Type B pancreatic cell (in vitro differentiated cells): ENCODE data around the gene KCNJ4. TPM values are rescaled to one million over a fixed set of nuclear protein-coding genes. Genes with fewer than 3 reads are reported as not detected.

Experiments
- DNase-seq: peaks from one replicate; pipeline ENCODE4 v3.0.0; 2021; ENCODE audit warnings: mixed read lengths; ENCODE audit not compliant: unreplicated experiment; ENCODE audit errors: extremely low spot score
- H3K27ac Mint-ChIP-seq: 2 replicates; pipeline ENCODE4 v1.8.0; 2021; ENCODE audit warnings: mild to moderate bottlenecking, mixed read lengths
- H3K27me3 Mint-ChIP-seq: 2 replicates; pipeline ENCODE4 v1.8.0; 2021; ENCODE audit warnings: mixed read lengths
- H3K36me3 Mint-ChIP-seq: 2 replicates; pipeline ENCODE4 v1.8.0; 2021; ENCODE audit warnings: mixed read lengths
- H3K4me1 Mint-ChIP-seq: one replicate; pipeline ENCODE4 v1.8.0; 2021; ENCODE audit warnings: mixed read lengths; ENCODE audit not compliant: unreplicated experiment
- H3K4me3 Mint-ChIP-seq: 2 replicates; pipeline ENCODE4 v1.8.0; 2021; ENCODE audit warnings: mild to moderate bottlenecking, mixed read lengths
- H3K9me3 Mint-ChIP-seq: 2 replicates; pipeline ENCODE4 v1.8.0; 2021; ENCODE audit warnings: mixed read lengths
- CTCF ChIP-seq: fragments of 200-600 bp; sonication (generic); conservative IDR thresholded peaks from 2 replicates; pipeline ENCODE4 v1.5.0; 2021; ENCODE audit warnings: antibody characterized with exemption, mild to moderate bottlenecking
- total RNA-seq: library from RNA; stranded (reverse); gene quantifications from 2 replicates; pipeline ENCODE4 v1.2.1, GENCODE V29; 2021; ENCODE audit warnings: low replicate concordance

KCNJ4 gene
- total RNA-seq, 1 donor from 2014 or later, result 2.0 TPM

DNA sequence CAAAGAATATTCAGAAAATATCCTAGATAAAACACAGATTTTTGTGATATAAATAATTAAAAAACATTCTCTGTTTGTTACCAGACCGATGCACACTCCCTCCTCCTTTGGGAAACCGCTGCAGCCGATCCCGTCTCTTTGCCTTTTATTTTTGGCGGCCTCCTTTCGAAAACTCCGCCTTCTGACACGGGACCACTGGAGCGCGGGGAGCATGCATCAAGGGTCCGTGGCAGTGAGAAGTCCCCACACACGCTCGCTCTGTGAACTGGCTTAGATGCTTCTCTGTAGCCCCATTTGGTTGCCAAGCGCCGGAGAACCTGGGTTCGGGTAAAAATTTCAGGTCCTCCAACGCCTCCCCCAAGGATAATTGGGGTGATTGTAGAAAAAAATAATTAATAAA, 34.1 kb upstream of the KCNJ4 start:
- H3K9me3 Mint-ChIP-seq, result no peaks in the 10 kb centered on the region
- H3K4me3 Mint-ChIP-seq, result no peak overlapping the region
- TF ChIP-seq CTCF, result no peak
- peaks cover 58% of the 10 kb centered on the region for H3K36me3 Mint-ChIP-seq
- no peak for DNase-seq
- H3K27me3 Mint-ChIP-seq, result no peaks in the 10 kb centered on the region
- H3K4me1 Mint-ChIP-seq, result no peaks in the 10 kb centered on the region
- H3K27ac Mint-ChIP-seq, result no peak overlapping the region

- no peak overlapping the region for H3K4me3 Mint-ChIP-seq
- no peak for DNase-seq
- no peaks in the 10 kb centered on the region for H3K9me3 Mint-ChIP-seq
- peaks cover 63% of the 10 kb centered on the region for H3K36me3 Mint-ChIP-seq
- no peaks in the 10 kb centered on the region for H3K4me1 Mint-ChIP-seq
- H3K27me3 Mint-ChIP-seq, result no peaks in the 10 kb centered on the region
- no peak overlapping the region for H3K27ac Mint-ChIP-seq
- no peak for TF ChIP-seq CTCF
These were observed 32.9 kb upstream of the KCNJ4 start for GRCh38 chr22:38487946-38488345.

GRCh38 chr22:38485783-38486182, 30.8 kb upstream of the KCNJ4 start:
- Mint-ChIP-seq H3K27ac (no peak overlapping the region), H3K27me3 (no peaks in the 10 kb centered on the region), H3K9me3 (no peaks in the 10 kb centered on the region), H3K4me1 (no peaks in the 10 kb centered on the region), H3K4me3 (no peak overlapping the region), H3K36me3 (peaks cover 72% of the 10 kb centered on the region)
- TF ChIP-seq CTCF, result no peak
- DNase-seq, result no peak

DNA sequence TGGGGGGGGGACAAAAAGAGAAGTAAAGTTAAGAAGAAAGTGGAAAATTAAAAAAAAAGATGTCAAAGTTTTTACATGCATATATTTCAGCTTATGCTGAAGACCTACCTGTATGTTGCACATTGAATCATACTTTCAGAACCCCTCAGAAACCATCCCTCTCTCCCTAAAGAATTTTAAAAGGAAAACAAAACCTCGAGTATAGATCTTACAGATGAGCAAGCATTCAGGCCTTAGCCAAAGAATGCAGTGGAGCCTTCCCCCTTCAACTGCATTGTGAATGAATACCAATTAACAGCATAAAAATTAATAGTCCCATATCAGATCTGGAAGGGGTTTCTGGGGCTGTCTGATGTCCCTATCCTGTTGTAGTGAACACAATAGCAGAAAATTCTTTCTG, 29.2 kb upstream of the KCNJ4 start:
- Mint-ChIP-seq H3K4me1 (peaks cover 5% of the 10 kb centered on the region), H3K9me3 (no peaks in the 10 kb centered on the region), H3K27me3 (no peaks in the 10 kb centered on the region), H3K27ac (no peak overlapping the region), H3K36me3 (peaks cover 60% of the 10 kb centered on the region), H3K4me3 (no peak overlapping the region)
- no peak for TF ChIP-seq CTCF
- no peak for DNase-seq

DNA sequence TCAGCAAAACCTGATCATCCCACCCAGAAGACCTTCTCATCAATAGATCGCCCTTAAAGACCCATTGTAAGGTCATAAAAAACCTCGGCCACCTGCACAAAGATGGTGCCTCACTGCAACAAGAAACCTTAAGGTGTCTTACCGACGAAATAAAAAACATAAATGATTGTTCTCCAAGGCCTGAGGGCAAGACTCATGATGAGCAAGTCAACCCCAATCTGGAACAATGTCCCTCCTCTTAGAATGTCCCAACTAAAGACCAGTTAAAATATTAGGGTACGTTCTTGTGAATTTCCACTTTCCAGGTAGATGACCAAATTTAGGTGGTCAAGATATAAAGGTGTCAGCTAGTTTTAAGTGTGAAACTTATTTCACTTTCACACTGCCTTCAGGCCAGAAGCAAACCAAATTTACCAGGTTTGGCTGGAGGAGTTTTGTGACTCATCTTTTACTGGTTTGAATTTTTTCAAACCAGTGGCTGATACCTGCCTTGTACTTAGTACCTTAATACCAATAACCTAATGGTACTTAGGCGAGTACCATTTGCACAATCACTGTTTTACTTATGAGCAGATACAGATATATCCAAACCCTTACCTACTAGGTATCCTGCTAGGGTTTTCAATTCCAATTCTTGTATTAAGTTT, 27.8 kb upstream of the KCNJ4 start:
- H3K36me3 Mint-ChIP-seq, result peaks cover 52% of the 10 kb centered on the region
- DNase-seq, result no peak
- TF ChIP-seq CTCF, result no peak
- H3K4me3 Mint-ChIP-seq, result no peak overlapping the region
- peaks cover 8% of the 10 kb centered on the region for H3K4me1 Mint-ChIP-seq
- H3K27me3 Mint-ChIP-seq, result no peaks in the 10 kb centered on the region
- H3K27ac Mint-ChIP-seq, result peak overlapping the region; percentile 20
- no peaks in the 10 kb centered on the region for H3K9me3 Mint-ChIP-seq
